ENCODE data around the gene CDK4.
"Not testable (repeated sequence)": the region's sequence is repeated elsewhere in the genome, so short reads cannot be mapped to it uniquely, and the experiment has no call there.

The CDK4 gene

DNA sequence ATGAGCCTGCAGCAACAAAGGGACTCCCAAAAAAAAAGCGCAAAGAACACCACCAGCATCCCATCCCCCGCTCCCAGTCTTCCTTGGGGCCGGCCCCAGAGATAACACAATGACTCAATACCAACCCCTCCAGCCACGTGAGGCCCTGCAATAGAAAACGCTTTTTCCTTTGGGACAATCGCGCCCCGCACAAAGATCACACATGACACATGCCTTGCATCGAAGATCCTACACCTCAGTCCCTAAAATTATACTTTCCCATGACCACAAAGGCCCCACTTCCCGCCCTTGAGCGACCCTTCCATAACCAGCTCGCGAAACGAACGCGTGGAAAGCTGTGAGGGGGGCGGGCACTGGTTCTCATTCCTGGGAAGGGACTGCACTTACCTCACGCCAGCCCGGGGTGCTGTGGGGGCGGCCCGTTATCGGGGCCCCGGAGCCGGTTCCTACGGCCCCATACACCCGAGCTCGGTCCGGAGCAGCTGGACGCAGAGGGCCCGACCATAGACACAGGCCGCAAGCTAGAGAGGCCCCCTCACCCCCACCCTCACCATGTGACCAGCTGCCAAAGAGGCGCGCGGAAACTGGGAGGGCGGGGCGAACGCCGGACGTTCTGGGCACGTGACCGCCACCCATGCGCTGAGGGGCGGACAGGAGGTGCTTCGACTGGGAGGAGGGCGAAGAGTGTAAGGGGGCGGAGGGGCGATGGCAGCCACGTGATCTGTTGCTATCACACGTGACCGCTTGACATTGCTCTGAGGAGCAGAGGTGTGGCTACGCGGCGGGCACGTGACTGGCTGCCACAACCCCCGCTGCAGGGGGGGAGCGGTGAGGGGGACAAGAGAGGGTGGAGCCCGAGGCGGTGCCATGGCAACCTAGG is at the start of gene CDK4:
Gene CDK4, minus strand, starts transcription at position 523 of the 880 bp plus-strand sequence. CDS start 593 bp downstream, outside the sequence.
- peak; percentile 100 for DNase-seq (ENCODE audit: low read depth, low spot score)

DNA sequence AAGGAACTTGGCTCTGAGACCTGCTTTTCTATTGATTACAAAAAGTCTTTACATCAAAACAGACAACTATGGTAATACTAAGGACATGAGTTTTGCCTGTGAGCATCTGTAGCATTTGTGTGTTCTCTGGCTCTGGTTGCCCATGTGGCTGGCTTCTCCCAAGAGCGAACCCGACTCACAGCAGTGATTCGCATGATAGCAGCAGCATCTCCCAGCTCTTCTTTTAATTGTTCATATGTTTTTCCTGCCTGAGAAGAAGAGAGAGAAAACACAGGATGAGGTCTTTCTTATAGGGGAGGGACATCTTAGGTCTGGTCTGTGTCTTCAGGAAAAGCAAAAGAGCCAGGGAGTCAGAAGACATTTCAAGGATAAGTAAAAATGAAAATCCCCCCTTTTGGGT is 48.9 kb upstream of the CDK4 start:
- DNase-seq (ENCODE audit: low read depth, low spot score), result no peak

DNA sequence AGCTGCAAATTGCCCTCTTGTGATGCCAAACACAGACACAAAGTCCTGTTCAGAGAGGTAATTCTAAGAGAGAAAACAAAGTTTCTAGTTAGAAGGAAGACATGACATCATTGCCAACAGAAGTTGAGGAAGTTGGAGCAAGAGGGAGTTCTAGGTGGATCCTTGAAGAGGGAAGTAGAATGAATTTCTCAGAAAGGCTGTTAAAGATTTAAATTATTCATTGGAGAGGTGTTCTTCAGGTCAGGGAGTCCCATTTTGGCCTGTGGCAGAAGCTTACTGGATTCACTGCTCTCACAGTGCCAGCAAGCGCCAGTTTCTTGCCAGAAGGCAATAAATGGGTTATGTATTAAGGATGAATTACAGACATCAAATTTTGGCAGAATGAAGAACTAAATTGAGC is 45.8 kb upstream of the CDK4 start:
- DNase-seq (ENCODE audit: low read depth, low spot score), result no peak

DNA sequence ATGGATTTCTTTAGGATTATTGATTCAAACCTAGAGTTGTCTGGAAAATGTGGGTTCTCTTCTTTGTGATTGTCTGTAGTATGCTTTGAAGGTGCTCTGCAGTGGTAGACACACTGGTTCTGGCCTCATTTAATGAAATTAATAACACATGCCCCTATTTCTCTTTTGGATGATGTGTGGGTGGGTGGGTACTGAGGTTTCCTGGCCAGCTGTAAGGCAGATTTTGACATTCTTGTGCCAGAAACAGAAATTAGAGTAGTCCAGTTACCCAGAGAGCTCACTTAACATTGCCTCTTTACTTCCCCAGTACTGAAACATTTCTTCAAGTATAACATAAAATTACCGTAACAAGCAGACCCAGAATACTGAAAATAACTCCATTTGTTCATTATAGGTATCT is 44.9 kb upstream of the CDK4 start:
- no peak for DNase-seq (ENCODE audit: low read depth, low spot score)

DNA sequence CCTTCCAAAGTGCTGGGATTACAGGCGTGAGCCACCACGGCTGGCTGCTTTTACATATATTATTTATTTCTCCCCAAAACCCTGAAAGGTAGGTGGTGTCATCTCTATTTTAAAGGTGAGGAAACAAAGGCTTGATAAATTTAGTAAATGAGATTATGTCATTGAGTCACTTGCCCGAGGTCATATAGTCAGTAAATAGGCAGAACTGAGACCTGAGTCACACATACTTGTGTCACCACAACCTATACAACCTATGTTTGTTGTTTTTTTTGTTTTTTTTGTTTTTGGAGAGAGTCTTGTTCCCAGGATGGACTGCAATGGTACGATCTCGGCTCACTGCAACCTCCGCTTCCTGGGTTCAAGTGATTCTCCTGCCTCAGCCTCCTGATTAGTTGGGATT is 43.2 kb upstream of the CDK4 start:
- DNase-seq (ENCODE audit: low read depth, low spot score), result no peak

DNA sequence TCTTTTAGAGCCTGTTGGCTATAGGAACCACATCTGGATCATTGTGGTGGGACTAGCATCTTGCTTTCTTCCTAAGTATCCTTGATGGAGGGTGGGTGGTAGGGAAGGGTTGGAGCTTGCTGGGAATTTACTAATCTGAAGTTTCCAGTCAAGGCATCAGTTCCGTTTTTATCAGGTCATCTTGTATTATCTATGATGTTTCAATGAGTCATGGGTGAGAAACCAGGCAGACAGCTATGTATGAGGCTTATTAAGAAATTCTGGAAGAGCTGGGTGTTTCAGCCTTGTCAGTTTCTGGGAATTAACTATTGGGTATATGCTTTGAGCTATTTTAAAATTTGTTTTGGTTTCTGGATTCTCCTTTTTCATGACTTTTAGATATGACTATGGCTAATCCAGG is 41.8 kb upstream of the CDK4 start:
- peak; percentile 31 for DNase-seq (ENCODE audit: low read depth, low spot score)

DNA sequence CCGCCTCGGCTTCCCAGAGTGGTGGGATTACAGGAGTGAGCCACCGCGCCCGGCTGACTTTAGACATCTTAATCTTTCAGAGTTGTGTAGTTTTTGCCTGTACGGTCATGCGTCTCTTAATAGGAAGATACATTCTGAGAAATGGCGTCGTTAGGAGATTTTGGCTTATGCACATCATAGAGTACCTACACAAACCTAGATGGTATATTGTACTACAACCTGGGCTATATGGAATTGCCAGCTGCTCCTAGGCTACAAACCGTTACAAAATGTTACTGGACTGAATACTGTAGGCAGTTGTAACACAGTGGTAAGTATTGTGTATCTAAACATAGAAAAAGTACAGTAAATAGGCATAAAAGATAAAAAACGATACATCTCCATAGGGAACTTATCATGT is 31.8 kb upstream of the CDK4 start:
- no peak for DNase-seq (ENCODE audit: low read depth, low spot score)

DNA sequence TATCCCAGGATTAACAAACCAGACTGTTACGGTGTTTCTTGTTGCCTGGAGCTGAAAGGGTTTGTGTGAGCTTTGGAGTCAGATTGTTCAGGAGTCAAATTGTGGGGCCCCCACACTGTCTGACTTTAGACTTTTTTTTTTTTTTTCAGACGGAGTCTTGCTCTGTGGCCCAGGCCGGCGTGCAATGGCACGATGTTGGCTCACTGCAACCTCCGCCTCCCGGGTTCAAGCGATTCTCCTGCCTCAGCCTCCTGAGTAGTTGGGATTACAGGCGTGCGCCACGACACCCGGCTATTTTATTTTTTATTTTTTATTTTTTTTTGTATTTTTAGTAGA is 31.3 kb upstream of the CDK4 start:
- DNase-seq (ENCODE audit: low read depth, low spot score), result no peak

DNA sequence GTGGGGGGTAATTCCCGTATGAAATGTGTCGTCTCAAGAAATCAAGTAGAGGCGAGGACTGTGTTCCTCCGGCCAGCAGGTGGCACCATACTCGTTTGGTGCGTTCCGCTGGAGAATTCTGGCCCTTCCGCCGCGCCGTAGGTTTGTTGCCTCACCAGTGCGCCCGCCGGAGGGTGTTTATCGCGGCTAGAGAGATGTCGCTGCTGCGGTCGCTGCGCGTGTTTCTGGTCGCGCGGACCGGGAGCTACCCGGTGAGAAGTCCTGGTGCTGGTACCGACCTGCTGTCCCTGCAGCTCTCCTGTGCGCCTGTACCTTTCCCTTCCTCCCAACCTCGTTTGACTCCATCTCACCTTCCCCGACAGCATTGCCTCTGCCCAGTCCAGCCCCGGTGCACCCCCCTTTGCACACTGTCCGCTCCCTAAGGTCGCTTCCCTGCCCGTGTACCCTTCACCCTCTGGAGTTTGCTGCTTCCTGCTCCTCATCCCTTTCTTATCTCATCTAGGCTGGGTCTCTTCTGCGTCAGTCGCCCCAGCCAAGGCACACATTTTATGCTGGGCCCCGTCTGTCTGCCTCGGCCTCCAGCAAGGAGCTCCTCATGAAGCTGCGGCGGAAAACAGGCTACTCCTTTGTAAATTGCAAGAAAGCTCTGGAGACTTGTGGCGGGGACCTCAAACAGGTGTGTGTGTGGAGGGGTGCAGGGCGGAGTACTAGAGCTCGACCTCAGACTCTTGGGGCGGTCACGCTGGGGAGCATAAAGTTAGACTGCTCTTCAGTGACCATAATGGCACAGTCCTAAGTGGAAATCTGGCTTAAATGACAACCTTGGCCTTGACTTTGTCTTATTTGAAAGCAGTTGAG is 30.7 kb upstream of the CDK4 start, which contains the start of gene TSFM:
Gene TSFM, plus strand, starts transcription at position 180 of the 858 bp plus-strand sequence. Its CDS starts 15 bp downstream, at position 195.
- DNase-seq (ENCODE audit: low read depth, low spot score), result peak; percentile 97

DNA sequence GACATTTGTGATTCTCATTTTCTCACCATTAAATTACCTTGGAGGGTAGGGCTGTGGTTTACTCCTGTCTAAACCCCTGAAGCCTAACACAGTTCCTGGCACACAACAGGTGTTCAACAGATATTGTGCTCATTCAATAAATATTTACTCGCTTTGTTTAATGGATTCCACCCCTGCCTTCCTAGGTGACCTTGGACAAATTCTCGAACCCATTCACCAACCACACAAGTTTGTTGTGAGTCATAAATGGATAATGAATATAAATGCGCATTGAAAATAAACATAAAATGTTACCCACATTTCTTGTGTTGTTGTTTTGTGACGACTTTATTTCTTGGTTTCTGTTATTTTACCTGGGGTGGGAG is 30.1 kb upstream of the CDK4 start:
- DNase-seq (ENCODE audit: low read depth, low spot score), result no peak

DNA sequence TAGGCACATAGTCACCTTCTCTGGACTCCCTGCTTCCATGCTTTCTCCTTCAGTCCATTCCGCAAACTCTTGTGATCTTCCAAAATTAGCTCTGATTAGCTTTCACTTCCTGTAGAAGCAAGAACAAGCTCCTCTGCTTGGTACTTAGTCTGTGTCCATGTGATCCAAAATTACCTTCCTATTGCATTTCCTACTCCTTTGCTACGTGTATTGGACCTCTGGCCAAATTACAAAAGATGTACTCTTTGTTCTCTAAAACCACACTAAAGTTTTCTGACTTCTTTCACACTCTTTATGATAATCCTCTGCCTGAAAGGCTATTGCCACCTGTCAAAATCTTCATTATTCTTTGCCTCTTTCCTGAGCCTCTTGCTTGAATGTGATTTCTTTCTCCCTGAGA is 29.7 kb upstream of the CDK4 start:
- no peak for DNase-seq (ENCODE audit: low read depth, low spot score)

DNA sequence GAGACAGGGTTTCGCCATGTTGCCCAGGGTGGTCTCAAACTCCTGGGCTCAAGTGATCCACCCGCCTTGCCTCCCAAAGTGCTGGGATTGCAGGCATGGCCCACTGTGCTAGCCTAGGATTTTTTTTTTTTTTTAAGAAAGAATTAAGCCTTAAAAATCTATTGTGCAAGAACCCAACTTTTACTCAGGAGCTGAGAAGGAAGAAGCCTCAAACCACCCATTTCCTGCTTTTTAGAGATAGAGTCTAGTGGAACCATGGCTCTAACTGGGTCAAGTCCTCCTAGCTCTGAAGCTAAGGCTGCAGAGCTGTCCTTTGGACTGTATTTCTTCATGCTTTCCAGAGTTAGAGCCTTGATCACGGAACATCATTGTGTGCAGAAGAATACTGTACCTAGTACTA is 29.1 kb upstream of the CDK4 start:
- no peak for DNase-seq (ENCODE audit: low read depth, low spot score)

DNA sequence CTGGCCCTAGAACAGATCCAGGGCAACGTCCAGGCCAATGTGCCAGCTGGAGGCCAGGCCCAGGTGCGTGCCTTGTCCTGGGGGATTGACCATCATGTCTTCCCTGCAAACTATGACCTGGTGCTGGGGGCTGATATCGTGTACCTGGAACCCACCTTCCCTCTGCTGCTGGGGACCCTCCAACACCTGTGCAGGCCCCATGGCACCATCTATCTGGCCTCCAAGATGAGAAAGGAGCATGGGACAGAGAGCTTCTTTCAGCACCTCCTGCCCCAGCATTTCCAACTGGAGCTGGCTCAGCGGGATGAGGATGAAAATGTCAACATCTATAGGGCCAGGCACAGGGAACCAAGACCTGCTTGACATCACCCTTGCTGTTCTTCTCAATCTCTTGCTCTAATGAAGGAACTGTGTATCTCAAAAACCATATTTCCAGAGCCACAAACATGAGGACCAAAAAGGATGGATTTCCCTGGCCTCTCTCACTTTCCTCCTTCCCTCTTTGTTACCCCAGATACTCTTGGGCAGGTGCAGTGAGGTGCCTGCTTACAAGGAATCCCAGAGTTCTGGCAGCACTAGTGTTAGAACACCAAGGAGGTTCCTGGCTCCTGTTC is 28.3 kb upstream of the CDK4 start:
- DNase-seq (ENCODE audit: low read depth, low spot score), result no peak

DNA sequence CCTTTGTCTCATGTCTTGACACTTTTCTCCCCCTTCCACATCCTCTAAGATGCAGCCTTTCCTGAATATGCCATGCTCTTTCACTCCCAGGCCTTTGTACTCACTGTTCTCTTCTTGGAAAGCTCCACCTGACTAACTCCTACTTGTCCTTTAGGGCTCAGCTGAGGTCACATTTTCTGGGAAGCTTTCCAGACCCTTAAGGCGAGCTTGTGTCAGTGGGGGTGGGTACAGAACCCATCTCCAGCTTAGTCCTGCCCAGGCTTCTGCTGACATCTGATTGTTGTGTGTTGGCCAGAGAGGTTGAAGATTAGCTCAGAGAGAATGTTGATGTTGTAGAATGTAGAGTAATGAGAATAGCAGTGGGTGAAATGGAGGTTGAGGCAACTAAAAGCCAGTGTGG is 27.6 kb upstream of the CDK4 start:
- DNase-seq (ENCODE audit: low read depth, low spot score), result no peak

DNA sequence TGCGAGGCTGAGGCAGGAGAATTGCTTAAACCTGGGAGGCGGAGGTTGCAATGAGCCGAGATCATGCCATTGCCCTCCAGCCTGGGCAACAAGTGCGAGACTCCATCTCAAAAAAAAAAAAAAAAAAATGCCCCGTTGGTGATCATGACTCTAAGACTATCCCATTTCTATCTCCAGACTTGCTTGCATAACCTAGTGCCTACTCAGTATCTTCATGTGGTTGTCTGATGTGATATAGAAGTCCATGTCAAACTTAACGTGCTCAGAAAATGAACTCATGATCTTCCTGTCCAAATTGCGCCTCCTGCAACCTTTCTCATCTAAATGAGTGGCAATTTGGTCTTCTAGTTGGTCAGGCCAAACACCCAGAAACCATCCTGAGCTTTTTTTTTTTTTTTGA is 25.8 kb upstream of the CDK4 start:
- no peak for DNase-seq (ENCODE audit: low read depth, low spot score)

DNA sequence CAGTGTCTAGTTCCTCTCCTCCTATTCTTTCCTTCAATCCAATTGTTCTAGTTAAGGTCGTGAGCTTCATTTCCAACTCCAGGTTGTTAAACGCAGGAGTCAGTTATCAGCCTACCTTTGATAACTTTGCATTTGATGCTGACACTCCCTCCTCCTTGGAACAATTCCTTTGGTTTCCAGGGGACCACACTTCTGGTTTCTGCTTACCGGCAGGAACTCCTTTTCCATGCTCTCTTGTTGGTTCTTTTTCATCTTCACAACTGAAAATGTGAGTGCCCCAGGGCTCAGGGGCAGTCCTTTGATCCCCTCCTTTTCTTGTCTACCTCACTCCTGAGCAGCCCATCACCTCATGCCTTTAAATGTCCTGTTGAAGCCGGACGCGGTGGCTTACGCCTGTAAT is 25.3 kb upstream of the CDK4 start:
- no peak for DNase-seq (ENCODE audit: low read depth, low spot score)

DNA sequence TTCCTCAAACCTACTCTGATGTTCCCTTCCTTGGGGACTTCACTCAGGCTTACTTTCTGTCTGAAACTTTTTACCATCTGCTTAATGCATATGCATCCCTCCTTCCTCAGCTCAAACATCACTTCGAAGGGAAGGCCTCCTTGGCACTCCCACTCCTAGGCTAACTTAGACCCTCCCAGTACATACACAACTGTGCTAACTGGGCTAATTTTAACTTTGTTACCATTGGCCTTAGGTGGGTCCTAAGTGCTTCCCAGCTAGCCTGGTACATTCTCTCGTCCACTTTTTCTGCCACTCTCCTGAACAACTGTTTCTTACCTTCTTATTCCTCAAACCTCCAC is 24.1 kb upstream of the CDK4 start:
- no peak for DNase-seq (ENCODE audit: low read depth, low spot score)

DNA sequence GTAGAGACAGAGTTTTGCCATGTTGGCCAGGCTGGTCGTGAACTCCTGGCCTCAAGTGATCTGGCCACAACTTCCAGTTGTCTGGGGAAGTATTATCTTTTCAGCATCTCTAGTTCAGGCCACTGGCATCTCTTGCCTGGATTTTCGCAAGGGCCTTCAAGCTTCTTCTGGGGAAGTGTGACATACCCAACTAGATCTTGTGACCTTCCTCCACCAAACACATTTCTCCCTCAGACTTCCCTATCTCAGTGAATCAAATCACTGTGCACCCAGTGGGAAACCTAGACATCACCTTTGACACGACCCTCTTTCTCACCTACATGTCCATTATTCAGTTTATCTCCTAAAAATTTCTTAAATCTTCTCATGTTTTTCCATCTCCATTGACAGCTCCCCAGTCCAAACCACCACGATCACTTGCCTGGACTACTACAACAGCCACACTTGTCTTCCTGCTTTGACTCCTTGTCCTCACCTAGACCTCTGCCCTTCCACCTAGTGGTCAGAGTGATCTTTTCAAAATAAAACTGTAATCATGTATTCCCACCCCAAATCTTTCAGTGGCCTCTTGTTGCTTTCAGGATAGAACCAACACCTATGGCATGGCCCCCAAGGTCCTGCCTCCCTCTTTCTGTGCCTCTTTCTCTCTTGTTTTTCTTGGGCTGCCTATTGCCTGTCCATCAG is 23.6 kb upstream of the CDK4 start:
- DNase-seq (ENCODE audit: low read depth, low spot score), result no peak

DNA sequence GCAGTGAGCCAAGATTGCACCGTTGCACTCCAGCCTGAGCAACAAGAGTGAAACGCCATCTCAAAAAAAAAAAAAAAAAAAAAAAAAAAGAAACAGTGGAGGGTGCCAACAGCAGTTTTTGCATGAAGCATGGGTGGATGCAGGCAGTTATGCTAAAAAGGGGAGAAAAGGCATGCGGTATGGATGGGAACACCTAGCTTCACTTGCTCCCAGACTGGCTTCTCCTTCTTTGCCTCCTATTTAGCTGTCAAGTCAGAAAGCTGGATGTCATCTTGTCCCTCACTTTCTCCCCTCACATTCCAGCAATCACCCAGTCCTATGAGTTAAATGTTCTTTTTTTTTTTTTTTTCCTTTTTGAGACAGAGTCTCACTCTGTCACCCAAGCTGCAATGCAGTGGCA is 22.9 kb upstream of the CDK4 start:
- no peak for DNase-seq (ENCODE audit: low read depth, low spot score)

DNA sequence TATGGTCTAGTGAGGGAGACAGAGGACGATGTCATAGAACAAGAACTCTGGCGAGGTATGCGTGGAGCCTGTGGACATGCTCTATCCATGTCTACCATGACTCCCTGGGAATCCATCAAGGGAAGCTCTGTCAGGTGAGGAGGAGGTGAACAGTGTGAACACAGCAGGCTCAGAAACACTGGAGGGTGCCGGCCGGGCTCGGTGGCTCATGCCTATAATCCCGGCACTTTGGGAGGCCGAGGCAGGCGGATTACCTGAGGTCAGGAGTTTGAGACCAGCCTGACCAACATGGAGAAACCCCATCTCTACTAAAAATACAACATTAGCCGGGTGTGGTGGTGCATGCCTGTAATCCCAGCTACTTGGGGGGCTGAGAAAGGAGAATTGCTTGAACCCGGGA is 22.5 kb upstream of the CDK4 start:
- DNase-seq (ENCODE audit: low read depth, low spot score), result not testable (repeated sequence)

DNA sequence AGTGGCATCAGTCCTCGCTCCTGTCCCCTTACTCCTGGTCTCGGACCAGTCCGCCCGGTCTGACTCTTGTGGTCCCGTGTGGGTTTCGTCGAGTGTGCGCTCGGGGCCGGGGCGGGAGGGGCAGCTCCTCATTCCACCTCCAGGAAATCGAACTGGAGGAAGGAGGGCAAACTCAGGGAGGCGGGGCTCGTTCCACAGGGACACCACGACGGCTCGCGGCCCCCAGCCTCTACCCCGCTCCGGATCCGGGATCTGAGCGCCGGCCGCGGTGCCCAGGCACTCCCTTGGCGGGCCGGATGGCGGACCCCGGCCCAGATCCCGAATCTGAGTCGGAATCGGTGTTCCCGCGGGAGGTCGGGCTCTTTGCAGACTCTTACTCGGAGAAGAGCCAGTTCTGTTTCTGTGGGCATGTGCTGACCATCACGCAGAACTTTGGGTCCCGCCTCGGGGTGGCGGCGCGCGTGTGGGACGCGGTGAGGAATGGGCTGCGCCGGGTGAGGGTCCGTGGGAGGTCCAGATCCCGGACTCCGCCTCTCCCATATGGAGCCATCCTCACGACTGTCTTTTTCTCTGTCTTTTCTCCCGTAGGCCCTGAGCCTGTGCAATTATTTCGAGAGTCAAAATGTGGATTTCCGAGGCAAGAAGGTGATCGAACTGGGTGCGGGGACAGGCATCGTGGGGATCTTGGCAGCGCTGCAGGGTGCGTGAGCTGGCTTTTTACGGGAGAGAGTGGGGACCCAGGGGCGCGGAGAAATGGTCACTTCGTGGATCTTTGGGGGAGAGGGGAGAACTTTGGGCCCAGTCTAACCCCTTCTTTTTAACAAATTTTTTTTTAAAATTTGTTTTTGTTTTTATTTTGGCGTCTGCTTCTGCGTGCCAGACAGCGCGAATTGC is 20.6 kb upstream of the CDK4 start, which contains the start of gene EEF1AKMT3:
Gene EEF1AKMT3, plus strand, starts transcription at position 186 of the 894 bp plus-strand sequence. Its CDS starts 111 bp downstream, at position 297.
- peak; percentile 70 for DNase-seq (ENCODE audit: low read depth, low spot score)
